Caco-2 (cell line): ENCODE data around the gene KDM6A. TPM values are rescaled to one million over a fixed set of nuclear protein-coding genes. Genes with fewer than 3 reads are reported as not detected.

Source experiments
- BruUV-seq: library from RNA; stranded (reverse); fragments of 400-500 nt; replicated peaks from 2 replicates; lab custom pipeline; 2021; lab: Mats Ljungman, UMichigan
- CTCF ChIA-PET: fragments of 300-600 bp; sonication (Branson Sonifier 250); formaldehyde crosslinking; loops from one replicate; lab custom pipeline; 2022; ENCODE audit warnings: antibody characterized with exemption; lab: Charles Lee
- POLR2A ChIA-PET: fragments of 300-600 bp; sonication (Branson Sonifier 250); formaldehyde crosslinking; loops from one replicate; lab custom pipeline; 2022; ENCODE audit warnings: antibody characterized with exemption; lab: Charles Lee
- DNase-seq, 2 experiments: peaks; one replicate each; pipeline versions ENCODE4 v3.0.0 to v3.0.0-alpha.2; 2020 to 2022
- H3K27me3 ChIP-seq: replicated peaks from 2 replicates; pipeline ENCODE4 v1.6.0; 2011; ENCODE audit warnings: low read length; ENCODE audit not compliant: control insufficient read depth, insufficient read depth
- H3K36me3 ChIP-seq: 2 replicates; pipeline ENCODE4 v1.5.1; 2011; ENCODE audit warnings: low read length; ENCODE audit not compliant: control insufficient read depth, insufficient read depth
- H3K4me1 ChIP-seq: fragments of 250-450 bp; sonication (Bioruptor Pico); 2 replicates; pipeline ENCODE4 v1.5.1; 2020; ENCODE audit warnings: mild to moderate bottlenecking
- H3K4me3 ChIP-seq: 2 replicates; pipeline ENCODE4 v1.5.1; 2011; ENCODE audit warnings: low read depth, mild to moderate bottlenecking, control low read depth, low read length
- H3K9me3 ChIP-seq: fragments of 250-450 bp; sonication (Bioruptor Pico); 2 replicates; pipeline ENCODE4 v1.5.1; 2020; ENCODE audit warnings: mild to moderate bottlenecking, moderate library complexity
- H3K27ac Mint-ChIP-seq: one replicate; pipeline ENCODE4 v1.8.0; 2022; ENCODE audit warnings: mixed read lengths; ENCODE audit not compliant: unreplicated experiment
- H3K27me3 Mint-ChIP-seq: one replicate; pipeline ENCODE4 v1.8.0; 2022; ENCODE audit warnings: mixed read lengths; ENCODE audit not compliant: insufficient read depth, unreplicated experiment
- H3K36me3 Mint-ChIP-seq: one replicate; pipeline ENCODE4 v1.8.0; 2022; ENCODE audit warnings: mild to moderate bottlenecking, mixed read lengths; ENCODE audit not compliant: insufficient read depth, unreplicated experiment
- H3K4me1 Mint-ChIP-seq: one replicate; pipeline ENCODE4 v1.8.0; 2022; ENCODE audit warnings: low read depth, mixed read lengths; ENCODE audit not compliant: unreplicated experiment
- H3K4me3 Mint-ChIP-seq: one replicate; pipeline ENCODE4 v1.8.0; 2022; ENCODE audit warnings: mild to moderate bottlenecking, moderate library complexity, mixed read lengths; ENCODE audit not compliant: unreplicated experiment
- H3K9me3 Mint-ChIP-seq: one replicate; pipeline ENCODE4 v1.8.0; 2022; ENCODE audit warnings: mixed read lengths; ENCODE audit not compliant: unreplicated experiment
- CTCF ChIP-seq, 2 experiments: fragments of 200-600 bp in 1 of 2; IDR thresholded peaks; 1 replicate in 1 of 2; 2 replicates in 1 of 2; pipeline versions ENCODE4 v1.5.1 to v1.8.0; 2011 to 2022; ENCODE audit warnings: antibody characterized with exemption in 1 of 2, control low read depth in 1 of 2, inconsistent platforms in 1 of 2, low read depth in 1 of 2, low read length in 1 of 2, mild to moderate bottlenecking in 1 of 2, moderate library complexity in 1 of 2; ENCODE audit not compliant: insufficient read depth in 1 of 2, severe bottlenecking in 1 of 2, unreplicated experiment in 1 of 2
- intact Hi-C: fragments of 100-400 bp; cut with micrococcal nuclease; formaldehyde crosslinking; loops from one replicate; pipeline ENCODE4 v1.10.0; 2022; ENCODE audit not compliant: unreplicated experiment
- total RNA-seq: library from RNA; stranded (reverse); gene quantifications from 2 replicates; pipeline ENCODE4 v1.2.3, GENCODE V29; 2022

The KDM6A gene
- total RNA-seq, 1 experiment from 2014 or later = 34.2 TPM

GRCh38 chrX:44961817-44962607, 89.0 kb downstream of the KDM6A start:
- no peaks in the 10 kb centered on the region for H3K4me1 ChIP-seq
- H3K4me3 ChIP-seq = no peak overlapping the region
- CTCF ChIA-PET = no interaction called here
- Mint-ChIP-seq H3K36me3 (peaks cover 47% of the 10 kb centered on the region), H3K27ac (no peak overlapping the region), H3K27me3 (no peaks in the 10 kb centered on the region), H3K9me3 (no peaks in the 10 kb centered on the region), H3K4me3 (no peak overlapping the region), H3K4me1 (peaks cover 7% of the 10 kb centered on the region)
- intact Hi-C loops = no loop called here
- H3K27me3 ChIP-seq = no peaks in the 10 kb centered on the region
- H3K36me3 ChIP-seq = no peaks in the 10 kb centered on the region
- no peak for TF ChIP-seq CTCF (IDR thresholded peaks at IDR 0.05; ENCODE audit: insufficient read depth in 1 of 2, low read depth in 1 of 2, low read length in 1 of 2, severe bottlenecking in 1 of 2, unreplicated experiment in 1 of 2)
- BruUV-seq = no TSS peak
- no peak for DNase-seq
- no peaks in the 10 kb centered on the region for H3K9me3 ChIP-seq
- POLR2A ChIA-PET = no interaction called here

GRCh38 chrX:44962944-44963343, 90.0 kb downstream of the KDM6A start:
- peaks cover 56% of the 10 kb centered on the region for H3K36me3 Mint-ChIP-seq

GRCh38 chrX:44967221-44967620, 94.2 kb downstream of the KDM6A start:
- POLR2A ChIA-PET = interaction anchor here (1.2 kb wide), 1 partner anchor 8 kb away, joined by 4 read pairs; no protein-coding TSS in a partner anchor
- 0 out of 2 replicates have a peak, but pooled peaks cover 2% of the 10 kb centered on the region for H3K4me1 ChIP-seq
- TF ChIP-seq CTCF (IDR thresholded peaks at IDR 0.05; ENCODE audit: insufficient read depth in 1 of 2, low read depth in 1 of 2, low read length in 1 of 2, severe bottlenecking in 1 of 2, unreplicated experiment in 1 of 2) = no peak
- no peak for DNase-seq
- no peaks in the 10 kb centered on the region for H3K27me3 ChIP-seq
- H3K36me3 ChIP-seq = no peaks in the 10 kb centered on the region
- no peaks in the 10 kb centered on the region for H3K9me3 ChIP-seq
- no peaks in the 10 kb centered on the region for H3K4me1 Mint-ChIP-seq
- no peak overlapping the region for H3K4me3 ChIP-seq
- H3K9me3 Mint-ChIP-seq = no peaks in the 10 kb centered on the region
- no peaks in the 10 kb centered on the region for H3K27me3 Mint-ChIP-seq
- H3K4me3 Mint-ChIP-seq = no peak overlapping the region
- peaks cover 60% of the 10 kb centered on the region for H3K36me3 Mint-ChIP-seq
- no peak overlapping the region for H3K27ac Mint-ChIP-seq
- CTCF ChIA-PET = no interaction called here
- BruUV-seq = no TSS peak
- intact Hi-C loops = no loop called here

More at GRCh38 chrX:44962944-44963343, 90.0 kb downstream of the KDM6A start:
- Mint-ChIP-seq H3K4me1 (peaks cover 7% of the 10 kb centered on the region), H3K4me3 (no peak overlapping the region), H3K9me3 (no peaks in the 10 kb centered on the region), H3K27ac (no peak overlapping the region), H3K27me3 (no peaks in the 10 kb centered on the region)
- H3K9me3 ChIP-seq = no peaks in the 10 kb centered on the region
- no peak for DNase-seq
- intact Hi-C loops = no loop called here
- no TSS peak for BruUV-seq
- 0 out of 2 replicates have a peak, but pooled peaks cover 2% of the 10 kb centered on the region for H3K4me1 ChIP-seq
- H3K36me3 ChIP-seq = no peaks in the 10 kb centered on the region
- CTCF ChIA-PET = no interaction called here
- no peak overlapping the region for H3K4me3 ChIP-seq
- TF ChIP-seq CTCF (IDR thresholded peaks at IDR 0.05; ENCODE audit: insufficient read depth in 1 of 2, low read depth in 1 of 2, low read length in 1 of 2, severe bottlenecking in 1 of 2, unreplicated experiment in 1 of 2) = no peak
- no peaks in the 10 kb centered on the region for H3K27me3 ChIP-seq
- POLR2A ChIA-PET = no interaction called here
